ENCODE data around the gene STAMBPL1.

Gene STAMBPL1

GRCh38 chr10:88896994-88897853 lies 17.2 kb downstream of the STAMBPL1 start:
- Histone ChIP-seq H3K27ac (ENCODE audit: low read length) (no peak overlapping the region), H3K27me3 (ENCODE audit: insufficient read depth, low read length) (no peaks in the 10 kb centered on the region), H3K9me3 (ENCODE audit: insufficient read depth, low read depth, low read length) (no peaks in the 10 kb centered on the region; the same call in 1 of the 2 replicates), H3K4me3 (ENCODE audit: low read length) (no peak overlapping the region), H3K9ac (ENCODE audit: low read depth, low read length) (no peak overlapping the region), H3K4me1 (ENCODE audit: insufficient read depth, low read length) (peaks cover 8% of the 10 kb centered on the region), H3K36me3 (ENCODE audit: insufficient read depth, low read depth, low read length) (no peaks in the 10 kb centered on the region; the same call in 1 of the 2 replicates)

- Histone ChIP-seq H3K4me1 (ENCODE audit: insufficient read depth, low read length) (peaks cover 4% of the 10 kb centered on the region), H3K27me3 (ENCODE audit: insufficient read depth, low read length) (no peaks in the 10 kb centered on the region), H3K9ac (ENCODE audit: low read depth, low read length) (no peak overlapping the region), H3K36me3 (ENCODE audit: insufficient read depth, low read depth, low read length) (no peaks in the 10 kb centered on the region; the same call in 1 of the 2 replicates), H3K27ac (ENCODE audit: low read length) (no peak overlapping the region), H3K4me3 (ENCODE audit: low read length) (no peak overlapping the region), H3K9me3 (ENCODE audit: insufficient read depth, low read depth, low read length) (no peaks in the 10 kb centered on the region; the same call in 1 of the 2 replicates)
Measured at GRCh38 chr10:88898727-88899126, 18.7 kb downstream of the STAMBPL1 start.

GRCh38 chr10:88899886-88900285 lies 19.8 kb downstream of the STAMBPL1 start:
- Histone ChIP-seq H3K4me1 (ENCODE audit: insufficient read depth, low read length) (peaks cover 4% of the 10 kb centered on the region), H3K27ac (ENCODE audit: low read length) (no peak overlapping the region), H3K4me3 (ENCODE audit: low read length) (no peak overlapping the region), H3K36me3 (ENCODE audit: insufficient read depth, low read depth, low read length) (no peaks in the 10 kb centered on the region; the same call in 1 of the 2 replicates), H3K9me3 (ENCODE audit: insufficient read depth, low read depth, low read length) (no peaks in the 10 kb centered on the region; the same call in 1 of the 2 replicates), H3K9ac (ENCODE audit: low read depth, low read length) (no peak overlapping the region), H3K27me3 (ENCODE audit: insufficient read depth, low read length) (no peaks in the 10 kb centered on the region)

GRCh38 chr10:88901206-88901983 lies 21.4 kb downstream of the STAMBPL1 start:
- Histone ChIP-seq H3K4me3 (ENCODE audit: low read length) (no peak overlapping the region), H3K27ac (ENCODE audit: low read length) (no peak overlapping the region), H3K27me3 (ENCODE audit: insufficient read depth, low read length) (no peaks in the 10 kb centered on the region), H3K36me3 (ENCODE audit: insufficient read depth, low read depth, low read length) (no peaks in the 10 kb centered on the region; the same call in 1 of the 2 replicates), H3K9ac (ENCODE audit: low read depth, low read length) (no peak overlapping the region), H3K9me3 (ENCODE audit: insufficient read depth, low read depth, low read length) (no peaks in the 10 kb centered on the region; the same call in 1 of the 2 replicates), H3K4me1 (ENCODE audit: insufficient read depth, low read length) (peaks cover 4% of the 10 kb centered on the region)

GRCh38 chr10:88901984-88902789 lies 22.1 kb downstream of the STAMBPL1 start:
- Histone ChIP-seq H3K9me3 (ENCODE audit: insufficient read depth, low read depth, low read length) (no peaks in the 10 kb centered on the region; the same call in 1 of the 2 replicates), H3K9ac (ENCODE audit: low read depth, low read length) (no peak overlapping the region), H3K36me3 (ENCODE audit: insufficient read depth, low read depth, low read length) (no peaks in the 10 kb centered on the region; the same call in 1 of the 2 replicates), H3K27ac (ENCODE audit: low read length) (no peak overlapping the region), H3K4me1 (ENCODE audit: insufficient read depth, low read length) (no peaks in the 10 kb centered on the region), H3K4me3 (ENCODE audit: low read length) (no peak overlapping the region), H3K27me3 (ENCODE audit: insufficient read depth, low read length) (no peaks in the 10 kb centered on the region)

GRCh38 chr10:88903715-88904114 lies 23.7 kb downstream of the STAMBPL1 start:
- Histone ChIP-seq H3K36me3 (ENCODE audit: insufficient read depth, low read depth, low read length) (no peaks in the 10 kb centered on the region; the same call in 1 of the 2 replicates), H3K9me3 (ENCODE audit: insufficient read depth, low read depth, low read length) (no peaks in the 10 kb centered on the region; the same call in 1 of the 2 replicates), H3K9ac (ENCODE audit: low read depth, low read length) (no peak overlapping the region), H3K4me3 (ENCODE audit: low read length) (no peak overlapping the region), H3K4me1 (ENCODE audit: insufficient read depth, low read length) (no peaks in the 10 kb centered on the region), H3K27me3 (ENCODE audit: insufficient read depth, low read length) (no peaks in the 10 kb centered on the region), H3K27ac (ENCODE audit: low read length) (no peak overlapping the region)

- Histone ChIP-seq H3K4me3 (ENCODE audit: low read length) (no peak overlapping the region), H3K4me1 (ENCODE audit: insufficient read depth, low read length) (no peaks in the 10 kb centered on the region), H3K27me3 (ENCODE audit: insufficient read depth, low read length) (no peaks in the 10 kb centered on the region), H3K27ac (ENCODE audit: low read length) (no peak overlapping the region), H3K9me3 (ENCODE audit: insufficient read depth, low read depth, low read length) (no peaks in the 10 kb centered on the region; the same call in 1 of the 2 replicates), H3K36me3 (ENCODE audit: insufficient read depth, low read depth, low read length) (no peaks in the 10 kb centered on the region; the same call in 1 of the 2 replicates), H3K9ac (ENCODE audit: low read depth, low read length) (no peak overlapping the region)
Measured at GRCh38 chr10:88906921-88907320, 26.9 kb downstream of the STAMBPL1 start.

GRCh38 chr10:88908194-88908593 lies 28.1 kb downstream of the STAMBPL1 start:
- H3K27me3 ChIP-seq (ENCODE audit: insufficient read depth, low read length) = no peaks in the 10 kb centered on the region
- H3K9ac ChIP-seq (ENCODE audit: low read depth, low read length) = no peak overlapping the region
- no peaks in the 10 kb centered on the region for H3K9me3 ChIP-seq (ENCODE audit: insufficient read depth, low read depth, low read length)
- H3K4me1 ChIP-seq (ENCODE audit: insufficient read depth, low read length) = no peaks in the 10 kb centered on the region
- no peaks in the 10 kb centered on the region for H3K36me3 ChIP-seq (ENCODE audit: insufficient read depth, low read depth, low read length)
- no peak overlapping the region for H3K27ac ChIP-seq (ENCODE audit: low read length)
- H3K4me3 ChIP-seq (ENCODE audit: low read length) = no peak overlapping the region

- Histone ChIP-seq H3K27me3 (ENCODE audit: insufficient read depth, low read length) (no peaks in the 10 kb centered on the region), H3K9ac (ENCODE audit: low read depth, low read length) (no peak overlapping the region), H3K4me3 (ENCODE audit: low read length) (no peak overlapping the region), H3K36me3 (ENCODE audit: insufficient read depth, low read depth, low read length) (no peaks in the 10 kb centered on the region), H3K4me1 (ENCODE audit: insufficient read depth, low read length) (no peaks in the 10 kb centered on the region), H3K27ac (ENCODE audit: low read length) (no peak overlapping the region), H3K9me3 (ENCODE audit: insufficient read depth, low read depth, low read length) (no peaks in the 10 kb centered on the region)
Measured at GRCh38 chr10:88911116-88911515, 31.1 kb downstream of the STAMBPL1 start.

- H3K27me3 ChIP-seq (ENCODE audit: insufficient read depth, low read length) = no peaks in the 10 kb centered on the region
- no peaks in the 10 kb centered on the region for H3K36me3 ChIP-seq (ENCODE audit: insufficient read depth, low read depth, low read length)
- no peak overlapping the region for H3K9ac ChIP-seq (ENCODE audit: low read depth, low read length)
- H3K4me3 ChIP-seq (ENCODE audit: low read length) = no peak overlapping the region
- no peaks in the 10 kb centered on the region for H3K4me1 ChIP-seq (ENCODE audit: insufficient read depth, low read length)
- H3K9me3 ChIP-seq (ENCODE audit: insufficient read depth, low read depth, low read length) = no peaks in the 10 kb centered on the region
- no peak overlapping the region for H3K27ac ChIP-seq (ENCODE audit: low read length)
Measured at GRCh38 chr10:88911851-88912250, 31.8 kb downstream of the STAMBPL1 start.

GRCh38 chr10:88913127-88913526 lies 33.1 kb downstream of the STAMBPL1 start:
- H3K36me3 ChIP-seq (ENCODE audit: insufficient read depth, low read depth, low read length) = no peaks in the 10 kb centered on the region
- no peak overlapping the region for H3K27ac ChIP-seq (ENCODE audit: low read length)
- H3K9ac ChIP-seq (ENCODE audit: low read depth, low read length) = no peak overlapping the region
- no peaks in the 10 kb centered on the region for H3K9me3 ChIP-seq (ENCODE audit: insufficient read depth, low read depth, low read length)
- no peaks in the 10 kb centered on the region for H3K27me3 ChIP-seq (ENCODE audit: insufficient read depth, low read length)
- no peak overlapping the region for H3K4me3 ChIP-seq (ENCODE audit: low read length)
- no peaks in the 10 kb centered on the region for H3K4me1 ChIP-seq (ENCODE audit: insufficient read depth, low read length)
